Measurements from ENCODE around the gene ANKRD2. TPM values are rescaled to one million over a fixed set of nuclear protein-coding genes. Genes with fewer than 3 reads are reported as not detected.

ANKRD2 gene
- total RNA-seq, 1 donor from 2014 or later, result 0.35 TPM

DNA sequence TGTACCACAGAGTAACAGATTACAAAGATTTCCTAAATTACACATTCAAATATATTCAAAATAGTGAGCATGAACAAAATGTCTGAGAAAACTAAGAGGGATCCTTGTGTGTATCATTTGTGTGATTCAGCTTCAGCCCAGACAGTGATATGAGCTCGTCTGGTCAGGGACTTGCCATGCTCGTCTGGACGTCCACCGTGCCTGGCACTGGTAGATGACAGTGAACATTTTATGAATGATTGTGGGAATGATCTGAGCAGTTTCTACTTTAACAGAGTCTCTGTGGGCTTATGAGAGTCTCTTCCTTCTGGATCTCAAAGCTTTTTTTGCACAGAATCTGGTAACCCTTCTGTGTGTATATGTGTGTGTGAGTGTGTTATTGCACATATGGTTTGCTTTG is 34.2 kb upstream of the ANKRD2 start:
- no peak overlapping the region for H3K27ac ChIP-seq
- no peak for DNase-seq
- intact Hi-C loops (cut with DNase I), result no loop called here
- peaks cover 36% of the 10 kb centered on the region for H3K4me1 ChIP-seq
- no peaks in the 10 kb centered on the region for H3K9me3 ChIP-seq
- no peak overlapping the region for H3K4me3 ChIP-seq
- no peaks in the 10 kb centered on the region for H3K27me3 ChIP-seq (ENCODE audit: low read depth)
- TF ChIP-seq, protein P1, sequence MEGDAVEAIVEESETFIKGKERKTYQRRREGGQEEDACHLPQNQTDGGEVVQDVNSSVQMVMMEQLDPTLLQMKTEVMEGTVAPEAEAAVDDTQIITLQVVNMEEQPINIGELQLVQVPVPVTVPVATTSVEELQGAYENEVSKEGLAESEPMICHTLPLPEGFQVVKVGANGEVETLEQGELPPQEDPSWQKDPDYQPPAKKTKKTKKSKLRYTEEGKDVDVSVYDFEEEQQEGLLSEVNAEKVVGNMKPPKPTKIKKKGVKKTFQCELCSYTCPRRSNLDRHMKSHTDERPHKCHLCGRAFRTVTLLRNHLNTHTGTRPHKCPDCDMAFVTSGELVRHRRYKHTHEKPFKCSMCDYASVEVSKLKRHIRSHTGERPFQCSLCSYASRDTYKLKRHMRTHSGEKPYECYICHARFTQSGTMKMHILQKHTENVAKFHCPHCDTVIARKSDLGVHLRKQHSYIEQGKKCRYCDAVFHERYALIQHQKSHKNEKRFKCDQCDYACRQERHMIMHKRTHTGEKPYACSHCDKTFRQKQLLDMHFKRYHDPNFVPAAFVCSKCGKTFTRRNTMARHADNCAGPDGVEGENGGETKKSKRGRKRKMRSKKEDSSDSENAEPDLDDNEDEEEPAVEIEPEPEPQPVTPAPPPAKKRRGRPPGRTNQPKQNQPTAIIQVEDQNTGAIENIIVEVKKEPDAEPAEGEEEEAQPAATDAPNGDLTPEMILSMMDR (IDR thresholded peaks at IDR 0.05), result no peak
- no peak for ATAC-seq
- H3K36me3 ChIP-seq, result no peaks in the 10 kb centered on the region

DNA sequence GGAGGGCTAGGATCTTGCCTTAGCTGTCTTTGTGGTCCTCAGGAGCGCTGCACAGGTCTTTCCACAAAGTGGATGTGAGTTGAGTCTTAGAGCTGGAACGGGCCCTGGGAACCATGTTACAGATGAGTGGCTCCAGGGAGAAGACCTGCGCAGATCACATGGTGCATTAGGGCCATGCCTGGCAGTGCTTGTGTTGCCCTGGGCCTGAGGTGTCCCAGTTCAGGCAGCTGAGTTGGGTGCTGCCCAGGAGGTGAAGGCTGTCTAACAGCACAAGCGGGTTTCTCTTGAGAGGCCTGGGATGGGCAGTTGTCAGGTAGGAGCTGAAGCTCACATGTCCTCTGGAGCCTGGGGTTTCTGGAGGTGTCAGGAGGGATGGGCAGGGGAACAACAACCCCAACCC is 33.7 kb upstream of the ANKRD2 start:
- H3K36me3 ChIP-seq, result no peaks in the 10 kb centered on the region
- no peaks in the 10 kb centered on the region for H3K27me3 ChIP-seq (ENCODE audit: low read depth)
- intact Hi-C loops (cut with DNase I), result no loop called here
- TF ChIP-seq, protein P1 (IDR thresholded peaks at IDR 0.05), result no peak
- H3K4me3 ChIP-seq, result no peak overlapping the region
- ATAC-seq (no peak), DNase-seq (no peak)
- no peak overlapping the region for H3K27ac ChIP-seq
- no peaks in the 10 kb centered on the region for H3K9me3 ChIP-seq
- peaks cover 40% of the 10 kb centered on the region for H3K4me1 ChIP-seq

DNA sequence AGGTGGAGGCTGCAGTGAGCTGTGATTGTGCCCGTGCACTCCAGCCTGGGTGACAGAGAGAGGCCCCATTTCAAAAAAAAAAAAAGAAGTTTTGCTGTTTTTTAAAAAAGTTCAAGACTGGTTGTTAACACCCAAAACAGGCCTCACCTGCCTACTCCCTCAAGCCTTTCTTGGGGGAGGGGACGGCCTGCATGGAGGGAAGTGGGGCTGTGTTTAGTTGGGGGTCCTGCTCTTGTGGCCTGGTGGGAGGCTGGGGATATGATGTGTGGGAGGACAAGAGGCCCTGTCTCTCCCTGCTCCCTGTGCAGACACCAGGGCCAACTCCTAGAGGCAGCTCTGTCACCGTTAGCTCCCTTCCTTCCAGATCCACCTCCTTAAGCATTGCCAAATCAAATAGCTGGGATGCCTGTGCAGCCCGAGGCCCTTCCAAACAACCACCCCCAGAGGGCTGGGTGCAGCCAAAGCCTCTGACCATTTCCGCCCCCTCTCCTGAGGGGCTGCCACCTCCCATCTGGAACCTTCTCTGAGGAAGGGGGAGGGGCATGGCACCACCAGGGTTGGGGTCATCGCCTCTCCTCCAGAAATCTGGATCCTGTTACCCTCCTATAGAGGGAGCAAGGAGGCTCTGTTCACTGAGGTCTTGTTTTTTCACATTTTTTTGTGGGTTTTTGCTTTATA is 32.9 kb upstream of the ANKRD2 start:
- Histone ChIP-seq H3K9me3 (no peaks in the 10 kb centered on the region), H3K27me3 (ENCODE audit: low read depth) (no peaks in the 10 kb centered on the region), H3K4me1 (peaks cover 48% of the 10 kb centered on the region), H3K4me3 (no peak overlapping the region), H3K36me3 (no peaks in the 10 kb centered on the region), H3K27ac (peak overlapping the region; percentile 42)
- peak in 1 of 2 donors; percentile 46 for ATAC-seq
- TF ChIP-seq, protein P1 (IDR thresholded peaks at IDR 0.05), result no peak
- no peak for DNase-seq
- intact Hi-C loops (cut with DNase I), result no loop called here

DNA sequence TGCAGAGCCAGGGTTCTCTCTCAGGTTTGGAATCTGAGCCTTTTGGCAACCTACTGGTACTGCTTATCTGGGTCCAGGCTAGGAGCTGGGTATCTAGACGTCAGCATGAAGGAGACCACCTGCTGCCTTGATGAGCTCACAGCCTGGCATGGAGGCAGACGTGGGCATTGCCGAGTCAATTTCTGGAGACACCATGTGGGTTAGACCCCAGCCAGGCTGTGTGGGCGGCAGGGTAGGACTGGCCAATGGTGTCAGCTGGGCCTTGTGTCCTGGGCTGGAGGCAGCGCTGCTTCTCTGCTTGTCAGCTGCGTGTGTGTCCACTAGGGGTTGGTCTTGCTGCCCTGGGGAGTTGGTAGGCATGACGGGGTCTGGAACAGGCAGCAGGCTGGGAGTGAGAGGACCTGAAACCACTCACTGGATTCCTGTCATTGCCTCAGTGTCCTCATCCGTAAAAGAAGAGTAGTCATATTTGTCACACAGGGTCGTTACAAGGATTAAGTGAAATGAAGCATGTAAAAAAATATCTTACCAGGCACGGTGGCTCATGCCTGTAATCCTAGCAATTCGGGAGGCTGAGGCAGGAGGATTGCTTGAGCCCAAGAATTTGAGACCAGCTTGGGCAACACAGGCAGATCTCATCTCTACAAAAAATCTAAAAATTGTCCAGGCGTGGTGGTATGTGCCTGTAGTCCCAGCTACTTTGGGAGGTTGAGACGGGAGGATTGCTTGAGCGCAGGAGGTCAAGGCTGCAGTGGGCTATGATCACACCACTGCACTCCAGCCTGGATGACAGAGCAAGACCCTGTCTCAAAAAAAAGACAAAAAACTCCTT is 31.7 kb upstream of the ANKRD2 start:
- H3K27ac ChIP-seq, result peak overlapping the region; percentile 42
- no peak for DNase-seq

DNA sequence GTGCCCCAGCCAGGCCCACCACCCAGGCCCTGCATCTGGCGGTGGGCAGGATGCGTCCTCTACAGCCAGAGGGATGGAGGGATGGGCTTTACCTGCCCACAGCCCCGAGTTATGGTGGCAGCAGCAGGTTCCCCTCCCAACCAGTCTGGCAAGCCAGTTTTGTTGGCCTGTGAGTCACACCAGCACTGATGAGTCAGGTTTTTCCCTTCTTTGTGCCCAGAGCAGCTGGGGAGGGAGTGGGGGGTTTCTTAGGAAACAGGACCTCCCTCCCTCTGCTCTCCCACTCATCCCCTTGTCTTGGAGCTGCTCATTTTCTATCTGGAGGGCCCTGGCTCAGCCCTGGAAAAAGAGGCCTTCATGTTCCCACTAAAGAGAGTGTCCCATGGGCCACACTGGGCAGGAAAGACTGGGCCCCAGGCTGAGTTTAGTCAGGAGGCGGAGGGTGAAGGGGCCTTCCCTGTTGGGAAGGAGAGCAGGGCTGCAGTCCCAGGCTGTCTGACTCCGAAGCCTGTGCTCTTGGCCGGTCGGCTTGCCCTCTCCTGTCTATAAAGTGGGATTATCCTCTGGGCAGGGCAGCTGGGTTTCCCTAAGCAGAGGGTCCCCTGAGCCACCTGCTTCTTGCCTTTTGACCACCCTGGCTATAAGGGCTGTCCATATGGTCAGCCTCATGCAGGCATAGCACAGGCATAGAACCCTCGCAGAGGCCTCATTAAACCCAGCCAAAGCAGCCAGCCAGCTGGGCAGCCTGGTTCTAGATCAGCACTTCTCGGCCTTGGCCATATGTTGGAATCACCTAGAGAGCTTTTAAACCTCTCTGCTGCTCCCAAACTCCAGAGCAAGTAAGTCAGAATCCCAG is 30.2 kb upstream of the ANKRD2 start:
- Histone ChIP-seq H3K4me3 (no peak overlapping the region), H3K36me3 (no peaks in the 10 kb centered on the region), H3K27ac (peak overlapping the region; percentile 80), H3K27me3 (ENCODE audit: low read depth) (no peaks in the 10 kb centered on the region), H3K9me3 (no peaks in the 10 kb centered on the region), H3K4me1 (peaks cover 49% of the 10 kb centered on the region)
- ATAC-seq (peak; percentile 64 to 65), DNase-seq (no peak)
- TF ChIP-seq, protein P1 (IDR thresholded peaks at IDR 0.05), result no peak
- intact Hi-C loops (cut with DNase I), result no loop called here

More for the DNA sequence above, 31.7 kb upstream of the ANKRD2 start:
- Histone ChIP-seq H3K9me3 (no peaks in the 10 kb centered on the region), H3K4me1 (peaks cover 49% of the 10 kb centered on the region), H3K36me3 (no peaks in the 10 kb centered on the region), H3K4me3 (no peak overlapping the region), H3K27me3 (ENCODE audit: low read depth) (no peaks in the 10 kb centered on the region)
- TF ChIP-seq, protein P1 (IDR thresholded peaks at IDR 0.05), result no peak
- no peak for ATAC-seq
- intact Hi-C loops (cut with DNase I), result no loop called here
